Measurements from ENCODE around the gene AMER3. TPM values are rescaled to one million over a fixed set of nuclear protein-coding genes. Genes with fewer than 3 reads are reported as not detected.
"Not testable (repeated sequence)": the region's sequence is repeated elsewhere in the genome, so short reads cannot be mapped to it uniquely, and the experiment has no call there.

The AMER3 gene, protein sequence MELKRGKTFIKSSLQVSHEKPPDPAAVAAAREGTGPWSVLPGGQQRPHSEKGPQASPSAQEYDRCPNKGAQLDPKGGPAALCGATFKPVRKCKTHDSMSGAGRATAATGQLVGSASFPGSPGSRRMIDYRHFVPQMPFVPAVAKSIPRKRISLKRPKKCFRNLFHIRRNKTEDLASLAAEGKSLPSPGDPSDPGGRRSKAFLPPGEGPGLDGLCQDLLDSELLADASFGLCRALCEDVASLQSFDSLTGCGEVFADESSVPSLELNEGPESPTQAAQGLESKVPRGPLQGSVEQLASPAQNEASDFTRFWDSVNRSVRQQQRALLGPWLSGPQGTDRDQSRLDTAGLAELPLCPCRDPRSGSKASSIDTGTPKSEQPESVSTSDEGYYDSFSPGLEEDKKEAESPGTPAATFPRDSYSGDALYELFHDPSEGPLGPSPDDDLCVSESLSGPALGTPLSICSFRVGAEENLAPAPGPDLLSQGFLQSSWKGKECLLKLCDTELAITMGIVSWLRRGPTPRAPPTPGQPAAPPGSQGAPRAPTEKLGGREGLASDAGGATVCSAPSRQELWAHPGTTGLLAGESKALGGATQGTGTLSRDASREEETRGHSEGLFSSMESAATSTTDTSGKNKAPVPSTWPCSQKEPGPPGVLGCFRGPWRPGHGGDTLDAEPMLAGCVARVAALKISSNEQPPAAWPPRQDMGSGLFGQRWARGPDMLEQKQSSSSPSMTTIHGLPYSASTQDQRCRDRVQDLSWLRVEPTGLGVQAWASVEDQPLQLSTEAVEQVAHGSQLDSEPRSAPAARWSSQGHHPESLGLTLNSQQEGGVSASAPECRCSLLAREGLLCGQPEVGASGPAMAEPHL
- 10 to 100 TPM in 1 of 2 donors, under 1 TPM in 1; 0.18 to 10.1 TPM for total RNA-seq

DNA sequence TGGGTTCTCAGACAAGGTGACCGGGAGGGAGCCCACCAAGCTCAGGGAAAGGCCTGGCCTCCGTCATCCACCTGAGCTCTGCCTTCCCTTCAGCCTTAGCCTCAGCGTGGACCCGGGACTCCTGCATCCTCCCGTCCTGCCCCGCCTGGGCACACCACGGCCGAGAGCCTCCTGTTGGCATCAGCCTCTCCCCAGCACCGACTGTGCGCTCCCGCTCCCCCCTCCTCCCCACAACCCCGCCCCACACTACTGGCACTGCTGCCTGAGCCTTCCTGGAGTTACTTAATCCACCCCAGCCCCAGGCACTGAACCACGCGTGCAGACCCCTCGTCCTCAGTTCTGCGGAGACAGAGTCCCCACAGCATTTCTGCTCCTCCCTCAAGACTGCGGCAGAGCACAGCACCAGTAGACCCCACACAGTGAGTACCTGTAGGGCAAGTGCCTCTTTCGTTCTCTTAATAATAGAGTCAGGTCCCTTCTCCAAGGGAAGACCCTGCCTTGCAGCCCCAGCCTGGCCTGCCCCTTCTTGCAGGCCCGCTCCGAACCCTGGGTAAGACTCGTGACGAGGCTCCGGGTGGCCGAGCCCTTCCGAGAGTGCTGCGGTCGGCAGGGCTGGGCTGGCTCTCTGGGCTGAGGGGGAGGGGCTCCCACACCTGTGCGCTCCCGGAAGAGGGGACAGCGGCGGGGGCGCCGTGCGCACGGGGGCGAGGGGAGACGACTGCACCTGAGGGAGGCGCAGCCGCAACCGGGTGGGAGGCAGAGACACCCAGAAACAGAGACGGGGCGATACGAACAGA, at the start of gene AMER3:
TSS of gene AMER3 (plus strand) at position 285 of the 797 bp plus-strand sequence. CDS start 6,533 bp downstream, outside the sequence.
- DNase-seq (ENCODE audit: low spot score) = no peak
- TF ChIP-seq POLR2A (IDR thresholded peaks at IDR 0.05) (no peak), POLR2AphosphoS5 (IDR thresholded peaks at IDR 0.05) (no peak)
- TF ChIP-seq, protein P1, sequence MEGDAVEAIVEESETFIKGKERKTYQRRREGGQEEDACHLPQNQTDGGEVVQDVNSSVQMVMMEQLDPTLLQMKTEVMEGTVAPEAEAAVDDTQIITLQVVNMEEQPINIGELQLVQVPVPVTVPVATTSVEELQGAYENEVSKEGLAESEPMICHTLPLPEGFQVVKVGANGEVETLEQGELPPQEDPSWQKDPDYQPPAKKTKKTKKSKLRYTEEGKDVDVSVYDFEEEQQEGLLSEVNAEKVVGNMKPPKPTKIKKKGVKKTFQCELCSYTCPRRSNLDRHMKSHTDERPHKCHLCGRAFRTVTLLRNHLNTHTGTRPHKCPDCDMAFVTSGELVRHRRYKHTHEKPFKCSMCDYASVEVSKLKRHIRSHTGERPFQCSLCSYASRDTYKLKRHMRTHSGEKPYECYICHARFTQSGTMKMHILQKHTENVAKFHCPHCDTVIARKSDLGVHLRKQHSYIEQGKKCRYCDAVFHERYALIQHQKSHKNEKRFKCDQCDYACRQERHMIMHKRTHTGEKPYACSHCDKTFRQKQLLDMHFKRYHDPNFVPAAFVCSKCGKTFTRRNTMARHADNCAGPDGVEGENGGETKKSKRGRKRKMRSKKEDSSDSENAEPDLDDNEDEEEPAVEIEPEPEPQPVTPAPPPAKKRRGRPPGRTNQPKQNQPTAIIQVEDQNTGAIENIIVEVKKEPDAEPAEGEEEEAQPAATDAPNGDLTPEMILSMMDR (IDR thresholded peaks at IDR 0.05) = no peak
- intact Hi-C loops (cut with DNase I) = no loop called here
- Histone ChIP-seq H3K36me3 (no peaks in the 10 kb centered on the region), H3K9me3 (no peaks in the 10 kb centered on the region), H3K4me3 (peak within 1 kb of the TSS; percentile 30 to 39), H3K4me1 (replicated peaks) (no peaks in the 10 kb centered on the region), H3K27ac (no peak within 1 kb of the TSS), H3K27me3 (replicated peaks; ENCODE audit: insufficient read depth) (peaks cover 15% of the 10 kb centered on the region)
- under 1% methylated on average over 27 of the region's 43 CpGs for WGBS

DNA sequence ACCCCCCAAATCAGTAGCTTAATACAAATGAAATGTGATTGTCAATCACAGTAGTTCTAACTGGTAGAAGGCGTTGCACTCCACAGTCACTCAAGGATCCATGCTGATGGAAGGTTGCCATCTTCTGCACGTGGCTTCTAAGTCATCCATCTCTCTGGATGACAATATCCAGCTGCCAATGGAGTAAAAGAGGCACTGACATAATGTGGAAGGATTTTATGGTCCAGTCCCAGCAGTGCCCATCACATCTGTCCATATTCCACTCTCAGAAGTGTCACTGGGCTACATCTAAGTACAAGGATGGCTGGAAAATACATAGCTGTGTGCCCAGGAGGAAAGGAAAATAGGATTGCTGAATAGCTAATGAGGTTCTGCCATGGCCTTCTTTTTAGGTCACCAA, 40.5 kb upstream of the AMER3 start:
- intact Hi-C loops (cut with DNase I); H3K27me3 ChIP-seq (replicated peaks; ENCODE audit: insufficient read depth); H3K4me1 ChIP-seq (replicated peaks); H3K9me3 ChIP-seq; H3K4me3 ChIP-seq; H3K27ac ChIP-seq; DNase-seq (ENCODE audit: low spot score); H3K36me3 ChIP-seq: not testable (repeated sequence)
- no CpG with 5 or more reads among the region's 2 CpGs for WGBS

DNA sequence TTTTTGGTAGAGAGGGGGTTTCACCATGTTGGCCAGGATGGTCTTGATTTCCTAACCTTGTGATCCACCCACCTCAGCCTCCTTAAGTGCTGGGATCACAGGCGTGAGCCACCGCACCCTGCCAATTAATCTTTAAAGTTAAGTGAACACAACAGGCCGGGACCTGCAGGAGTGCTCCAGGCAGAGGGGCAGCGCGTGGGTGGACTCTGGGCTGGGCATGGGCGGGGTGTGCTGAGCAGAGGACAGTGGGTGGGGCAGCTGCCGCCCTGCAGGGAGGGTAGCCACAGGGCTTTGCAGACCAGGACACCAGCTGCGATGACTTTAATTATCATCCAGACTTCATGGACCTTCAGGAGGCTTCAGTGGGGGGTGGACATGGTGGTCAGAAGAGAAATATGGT, 35.3 kb upstream of the AMER3 start:
- H3K4me1 ChIP-seq (replicated peaks) = no peaks in the 10 kb centered on the region
- no peaks in the 10 kb centered on the region for H3K9me3 ChIP-seq
- 63% methylated on average over 8 of the region's 8 CpGs for WGBS
- no peak overlapping the region for H3K27ac ChIP-seq
- no peak overlapping the region for H3K4me3 ChIP-seq
- H3K36me3 ChIP-seq = no peaks in the 10 kb centered on the region
- no peak for DNase-seq (ENCODE audit: low spot score)
- TF ChIP-seq POLR2AphosphoS5 (IDR thresholded peaks at IDR 0.05) (no peak), POLR2A (IDR thresholded peaks at IDR 0.05) (no peak)
- TF ChIP-seq, protein P1 (IDR thresholded peaks at IDR 0.05) = no peak
- intact Hi-C loops (cut with DNase I) = no loop called here
- no peaks in the 10 kb centered on the region for H3K27me3 ChIP-seq (replicated peaks; ENCODE audit: insufficient read depth)

DNA sequence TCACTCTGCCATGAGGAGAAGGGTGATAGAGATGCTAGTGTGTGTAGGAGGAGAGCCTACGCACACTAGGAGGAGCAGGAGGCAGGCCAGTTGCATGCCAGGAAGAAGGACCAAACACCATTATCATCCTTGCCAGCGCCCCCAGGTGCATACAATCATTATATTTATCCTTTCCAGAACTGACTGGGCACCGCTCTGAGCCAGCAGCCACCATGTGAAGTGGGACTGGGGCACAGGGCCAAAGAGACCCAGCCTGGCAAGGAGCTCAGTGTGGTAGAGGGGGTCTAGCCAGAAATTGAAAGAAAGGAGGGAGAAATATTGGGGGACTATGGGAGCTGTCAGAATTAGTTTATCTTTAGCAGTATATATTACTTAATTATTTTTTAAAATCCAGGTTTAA, 34.8 kb upstream of the AMER3 start:
- 72% methylated on average over 3 of the region's 3 CpGs for WGBS
- no peak for DNase-seq (ENCODE audit: low spot score)

More for the DNA sequence above, 34.8 kb upstream of the AMER3 start:
- Histone ChIP-seq H3K27ac (no peak overlapping the region), H3K27me3 (replicated peaks; ENCODE audit: insufficient read depth) (no peaks in the 10 kb centered on the region), H3K4me1 (replicated peaks) (no peaks in the 10 kb centered on the region), H3K9me3 (no peaks in the 10 kb centered on the region), H3K4me3 (no peak overlapping the region), H3K36me3 (no peaks in the 10 kb centered on the region)
- TF ChIP-seq POLR2A (IDR thresholded peaks at IDR 0.05) (no peak), POLR2AphosphoS5 (IDR thresholded peaks at IDR 0.05) (no peak)
- TF ChIP-seq, protein P1 (IDR thresholded peaks at IDR 0.05) = no peak
- intact Hi-C loops (cut with DNase I) = no loop called here
